Melanocyte of skin (primary cell): ENCODE data around the gene WBP1L. TPM values are rescaled to one million over a fixed set of nuclear protein-coding genes. Genes with fewer than 3 reads are reported as not detected.

Source experiments
- small RNA-seq, 2 donors: library from RNA; depleted of rRNA; stranded (forward); fragments of <200 nt; gene quantifications; one replicate each; pipeline ENCODE3, GENCODE V24; 2012
- total RNA-seq, 2 donors: library from RNA; depleted of rRNA; stranded (reverse); fragments of >200 nt; gene quantifications; 2 replicates each; pipeline ENCODE4 v1.2.3, GENCODE V29; 2012

The WBP1L gene
- 10 to 100 TPM; 41.3 to 86.4 TPM for total RNA-seq

DNA sequence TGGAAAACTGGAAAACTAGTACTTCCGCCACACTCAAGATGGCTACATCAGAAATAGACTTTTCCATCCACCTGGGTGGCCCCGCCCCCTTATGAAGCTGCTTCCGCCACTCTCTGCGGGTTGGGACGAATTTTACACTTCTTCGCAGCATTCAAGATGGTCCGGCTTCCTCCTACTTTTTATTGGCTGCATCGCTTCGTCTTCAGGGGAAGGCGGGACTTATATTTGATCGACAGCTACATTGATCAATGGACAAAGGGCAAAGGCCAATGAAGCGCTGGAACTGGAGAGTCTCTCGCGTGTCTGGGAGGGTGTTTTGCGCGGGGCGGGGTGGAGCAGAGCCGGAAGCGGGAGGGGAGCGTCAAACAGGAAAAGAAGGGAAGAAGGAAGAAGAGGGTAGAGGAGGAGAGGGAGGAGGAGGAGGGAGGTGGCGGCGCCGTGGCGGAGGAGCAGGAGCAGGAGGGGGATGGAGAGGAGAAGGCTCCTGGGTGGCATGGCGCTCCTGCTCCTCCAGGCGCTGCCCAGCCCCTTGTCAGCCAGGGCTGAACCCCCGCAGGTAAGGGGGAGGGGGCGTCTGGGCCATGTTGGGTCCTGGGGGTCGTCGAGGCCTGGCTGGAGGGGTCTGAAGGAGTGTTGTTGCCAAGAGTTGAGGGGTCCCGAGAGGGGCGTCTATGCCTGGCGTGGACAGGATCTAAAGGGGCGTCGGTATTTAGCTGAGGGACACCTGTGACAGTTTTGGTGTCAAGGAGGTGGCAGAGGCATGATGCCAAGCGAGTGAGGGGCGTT, at the start of gene WBP1L:
TSS of gene WBP1L (plus strand) at position 361 of the 786 bp plus-strand sequence. CDS start at position 467, 106 bp downstream.

DNA sequence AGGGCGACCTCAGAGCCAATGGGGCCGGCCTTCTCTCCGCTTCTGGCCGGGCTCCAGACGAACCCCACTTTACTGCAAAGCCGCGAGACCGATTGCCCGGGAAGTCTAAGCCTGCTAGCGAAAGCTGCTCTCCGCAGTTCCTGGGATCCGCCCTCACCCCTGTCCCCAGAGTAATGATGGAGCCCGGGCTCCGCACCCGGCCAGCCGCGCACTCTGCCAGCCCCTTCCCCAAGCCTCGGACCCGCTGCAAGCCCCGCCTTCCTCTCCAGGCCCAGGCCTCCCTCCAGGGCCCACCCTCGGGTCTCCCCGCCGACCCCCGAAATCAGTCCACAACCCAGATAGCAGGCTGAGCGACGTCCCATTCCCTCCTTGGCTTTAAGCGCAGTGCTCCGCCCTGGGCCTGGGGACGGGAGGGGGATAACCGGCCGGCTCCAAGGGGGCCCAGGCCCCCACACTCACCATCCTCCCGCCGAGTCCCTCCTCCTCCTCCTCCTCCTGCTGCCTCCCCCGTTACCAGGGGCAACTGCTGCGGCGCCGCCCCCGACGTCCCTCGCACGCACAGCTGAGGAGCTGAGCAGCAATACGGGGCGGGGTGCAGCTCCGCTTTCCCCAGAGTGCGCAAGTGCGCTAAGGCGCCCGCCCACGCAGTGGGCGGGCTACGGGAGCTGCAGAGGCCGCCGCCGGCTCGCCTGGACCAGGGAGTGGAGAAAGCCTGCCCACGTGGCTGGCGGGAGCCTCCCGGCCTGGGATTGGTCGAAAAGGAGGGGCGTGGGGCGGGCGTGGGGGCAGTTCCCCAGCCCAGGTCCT, 29.7 kb upstream of the WBP1L start, which contains the start of gene ARL3:
TSS of gene ARL3 (minus strand) at position 584 of the 807 bp plus-strand sequence. CDS start at position 462, 122 bp downstream.

DNA sequence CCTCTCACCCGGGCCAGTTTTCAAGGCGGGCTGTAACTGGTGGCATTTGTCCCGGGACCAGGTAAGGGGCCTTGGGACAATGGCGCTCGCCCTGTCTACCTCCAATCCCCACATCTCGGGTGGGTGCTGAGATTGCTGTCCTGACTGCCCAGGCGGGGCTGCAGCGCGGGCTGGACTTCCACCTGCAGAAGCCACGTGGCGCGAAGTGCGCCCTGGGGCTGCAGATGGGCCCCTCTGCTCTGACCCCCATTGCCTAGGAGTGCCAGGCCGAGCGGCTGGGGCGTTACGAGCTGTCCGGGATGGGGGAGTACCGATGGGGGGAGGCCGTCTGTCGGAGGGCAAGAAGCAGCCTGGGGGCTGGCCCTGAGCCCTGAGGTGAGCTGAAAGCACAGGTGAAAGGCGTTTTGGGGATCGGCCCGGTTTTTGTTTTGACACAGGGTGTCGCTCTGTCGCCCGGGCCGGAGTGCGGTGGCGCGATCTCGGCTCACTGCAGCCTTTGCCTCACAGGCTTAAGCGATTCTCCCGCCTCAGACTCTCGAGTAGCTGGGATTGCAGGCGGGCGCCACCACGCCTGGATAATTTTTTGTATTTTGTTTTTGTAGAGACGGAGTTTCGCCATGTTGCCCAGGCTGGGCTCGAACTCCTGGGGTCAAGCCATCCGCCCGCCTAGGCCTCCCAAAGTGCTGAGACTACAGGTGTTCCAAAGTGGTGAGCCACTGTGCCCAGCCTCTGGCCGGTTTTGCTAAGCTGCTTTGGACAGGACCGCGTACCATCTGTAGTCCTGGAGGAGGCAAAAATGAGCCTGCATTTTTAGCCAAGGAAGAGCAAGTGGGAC, 28.9 kb upstream of the WBP1L start, which contains the start of gene SFXN2:
TSS of gene SFXN2 (plus strand) at position 16 of the 835 bp plus-strand sequence. CDS start 12,001 bp downstream, outside the sequence.

DNA sequence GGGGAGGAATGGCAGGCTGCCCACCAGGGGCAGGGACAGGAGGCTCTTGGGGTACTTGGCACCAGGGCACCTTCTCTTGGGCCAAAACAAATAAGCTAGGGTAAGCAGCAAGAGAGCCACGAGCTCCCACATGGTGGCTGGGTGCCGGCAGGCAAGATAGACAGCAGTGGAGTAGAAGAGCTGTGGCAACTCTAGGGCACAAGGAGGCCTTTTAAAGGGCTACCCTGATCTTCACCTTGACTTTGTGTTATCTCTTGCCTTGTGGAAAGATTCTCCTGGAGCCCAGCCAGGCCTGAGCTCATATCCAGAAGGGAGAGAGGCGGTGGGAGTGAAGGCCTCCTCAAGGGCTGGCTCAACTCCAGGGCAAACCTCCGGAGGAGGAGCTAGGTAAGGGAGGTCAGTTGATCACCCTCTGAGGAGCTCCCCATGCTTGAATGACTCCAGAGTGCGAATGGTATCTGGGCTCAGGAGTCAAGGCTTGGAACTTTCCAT, 93.5 kb downstream of the WBP1L start, which contains the start of gene CYP17A1:
TSS of gene CYP17A1 (minus strand) at position 184 of the 492 bp plus-strand sequence. CDS start at position 132, 52 bp downstream.

Small RNA genes lying within 50 kb of the gene (small RNA-seq; reads per million reads assigned to genes)
- 0 reads per million in 2 donors for gene RNU6-1231P

Other genes with a start within 250 kb of the WBP1L start
- 100 to 1,000 TPM; 134 TPM for gene ACTR1A, start 241.2 kb upstream of the WBP1L start, total RNA-seq
- gene SUFU, start 240.0 kb upstream of the WBP1L start, total RNA-seq, result 1 to 10 TPM; 3.7 to 6.2 TPM
- gene TRIM8, start 99.5 kb upstream of the WBP1L start, total RNA-seq, result 10 to 100 TPM; 26.0 to 26.5 TPM
- gene ARL3, start 29.6 kb upstream of the WBP1L start, total RNA-seq, result 1 to 10 TPM; 2.8 to 5.0 TPM
- gene SFXN2, start 29.3 kb upstream of the WBP1L start, total RNA-seq, result 1 to 10 TPM; 4.5 to 6.3 TPM
- under 1 TPM in 1 of 2 donors, not detected in 1; under 0.01 TPM for gene CYP17A1, start 93.5 kb downstream of the WBP1L start, total RNA-seq
- 10 to 100 TPM; 21.0 to 23.4 TPM for gene BORCS7, start 110.3 kb downstream of the WBP1L start, total RNA-seq
- 10 to 100 TPM; 10.3 to 12.7 TPM for gene AS3MT, start 125.5 kb downstream of the WBP1L start, total RNA-seq
- gene CNNM2, start 174.3 kb downstream of the WBP1L start, total RNA-seq, result 1 to 10 TPM; 6.9 to 8.0 TPM